Keratinocyte (primary cell): ENCODE results near the gene FLT3. TPM values are rescaled to one million over a fixed set of nuclear protein-coding genes. Genes with fewer than 3 reads are reported as not detected.

Experiments used
- DNase-seq: peaks from one replicate; pipeline ENCODE4 v3.0.0-alpha.2; 2011; ENCODE audit warnings: low read depth, missing footprints, low spot score
- FAIRE-seq: peaks from 2 replicates; lab custom pipeline; 2011; peaks lifted over from hg19 to GRCh38; lab: Jason Lieb, UNC
- H2AFZ ChIP-seq: 2 replicates; pipeline ENCODE4 v1.6.0; 2012; ENCODE audit warnings: low read length, control low read depth, inconsistent platforms; ENCODE audit not compliant: control insufficient read depth
- H3K27ac ChIP-seq: 2 replicates; pipeline ENCODE4 v1.5.1; 2011; ENCODE audit warnings: low read length; ENCODE audit not compliant: control insufficient read depth, insufficient read depth
- H3K27me3 ChIP-seq: 3 replicates; pipeline ENCODE4 v1.6.0; 2011; ENCODE audit warnings: low read length; ENCODE audit not compliant: control insufficient read depth, insufficient read depth; ENCODE audit errors: extremely low read depth
- H3K36me3 ChIP-seq, 2 experiments: 2 replicates in 1 of 2; 3 replicates in 1 of 2; pipeline ENCODE4 v1.5.1; 2011; ENCODE audit warnings: low read length in 2 of 2, mild to moderate bottlenecking in 1 of 2; ENCODE audit not compliant: control insufficient read depth in 2 of 2, insufficient read depth in 2 of 2; ENCODE audit errors: extremely low read depth in 1 of 2
- H3K4me1 ChIP-seq: 3 replicates; pipeline ENCODE4 v1.5.1; 2011; ENCODE audit warnings: low read length; ENCODE audit not compliant: control insufficient read depth, insufficient read depth; ENCODE audit errors: extremely low read depth
- H3K4me2 ChIP-seq: 3 replicates; pipeline ENCODE4 v1.6.0; 2011; ENCODE audit warnings: low read depth, low read length; ENCODE audit not compliant: control insufficient read depth, insufficient read depth; ENCODE audit errors: extremely low read depth
- H3K4me3 ChIP-seq, 3 experiments: fragments of 200-600 bp in 1 of 3; sonication (generic) in 1 of 3; 2 replicates in 2 of 3; 3 replicates in 1 of 3; pipeline ENCODE4 v1.5.1; 2011 to 2016; ENCODE audit warnings: low read length in 3 of 3, mild to moderate bottlenecking in 3 of 3, control low read depth in 2 of 3, inconsistent platforms in 1 of 3, low read depth in 1 of 3, mixed read lengths in 1 of 3, mixed run types in 1 of 3, moderate library complexity in 1 of 3; ENCODE audit not compliant: control insufficient read depth in 2 of 3, insufficient read depth in 2 of 3; ENCODE audit errors: extremely low read depth in 1 of 3
- H3K79me2 ChIP-seq: 2 replicates; pipeline ENCODE4 v1.6.0; 2012; ENCODE audit warnings: low read length; ENCODE audit not compliant: control insufficient read depth, insufficient read depth
- H3K9ac ChIP-seq: 3 replicates; pipeline ENCODE4 v1.6.0; 2011; ENCODE audit warnings: low read length; ENCODE audit not compliant: control insufficient read depth, insufficient read depth; ENCODE audit errors: extremely low read depth
- H3K9me1 ChIP-seq: 3 replicates; pipeline ENCODE4 v1.6.0; 2011; ENCODE audit warnings: low read length; ENCODE audit not compliant: control insufficient read depth, insufficient read depth; ENCODE audit errors: extremely low read depth
- H3K9me3 ChIP-seq: 2 replicates; pipeline ENCODE4 v1.5.1; 2012; ENCODE audit warnings: low read depth, low read length; ENCODE audit not compliant: control insufficient read depth
- H4K20me1 ChIP-seq: 3 replicates; pipeline ENCODE4 v1.6.0; 2011; ENCODE audit warnings: low read length; ENCODE audit not compliant: control insufficient read depth, insufficient read depth; ENCODE audit errors: extremely low read depth
- EZH2 ChIP-seq: IDR thresholded peaks from one replicate; pipeline ENCODE4 v1.6.1; 2012; ENCODE audit warnings: inconsistent platforms, mild to moderate bottlenecking, low read length, moderate library complexity
- dilution Hi-C: fragments of 300-500 bp; cut with MboI; formaldehyde crosslinking; loops from one replicate; pipeline ENCODE4 v1.7.0; 2020; ENCODE audit warnings: low sequenced_read_pairs; ENCODE audit not compliant: extremely low pct_ligation_motif_present
- polyA plus RNA-seq, 5 experiments: library from polyadenylated mRNA; depleted of rRNA in 3 of 5; stranded (reverse) in 3 of 5; stranded (forward) in 1 of 5; unstranded in 1 of 5; fragments of >200 nt; gene quantifications; 1 replicate in 1 of 5; 2 replicates in 3 of 5; 3 replicates in 1 of 5; pipeline versions ENCODE4 v1.2.1 to v1.2.3, GENCODE V29; 2011 to 2012; ENCODE audit warnings: missing spikeins in 2 of 5, low read depth in 1 of 5, low replicate concordance in 1 of 5
- TF ChIP-seq, protein P1 (sequence below), 3 experiments: IDR thresholded peaks in 1 of 3; conservative IDR thresholded peaks in 1 of 3; optimal IDR thresholded peaks in 1 of 3; 2 replicates in 2 of 3; 3 replicates in 1 of 3; pipeline versions ENCODE3 to v1.5.1; 2011; ENCODE audit warnings: low read length in 3 of 3, mild to moderate bottlenecking in 3 of 3, moderate library complexity in 2 of 3, control low read depth in 1 of 3, inconsistent platforms in 1 of 3; ENCODE audit not compliant: insufficient read depth in 2 of 3; ENCODE audit errors: extremely low read depth in 1 of 3

Gene FLT3
- polyA plus RNA-seq, 1 donor (not counting 4 experiments of a cell fraction or from before 2014, with no cell fraction given): not detected

DNA sequence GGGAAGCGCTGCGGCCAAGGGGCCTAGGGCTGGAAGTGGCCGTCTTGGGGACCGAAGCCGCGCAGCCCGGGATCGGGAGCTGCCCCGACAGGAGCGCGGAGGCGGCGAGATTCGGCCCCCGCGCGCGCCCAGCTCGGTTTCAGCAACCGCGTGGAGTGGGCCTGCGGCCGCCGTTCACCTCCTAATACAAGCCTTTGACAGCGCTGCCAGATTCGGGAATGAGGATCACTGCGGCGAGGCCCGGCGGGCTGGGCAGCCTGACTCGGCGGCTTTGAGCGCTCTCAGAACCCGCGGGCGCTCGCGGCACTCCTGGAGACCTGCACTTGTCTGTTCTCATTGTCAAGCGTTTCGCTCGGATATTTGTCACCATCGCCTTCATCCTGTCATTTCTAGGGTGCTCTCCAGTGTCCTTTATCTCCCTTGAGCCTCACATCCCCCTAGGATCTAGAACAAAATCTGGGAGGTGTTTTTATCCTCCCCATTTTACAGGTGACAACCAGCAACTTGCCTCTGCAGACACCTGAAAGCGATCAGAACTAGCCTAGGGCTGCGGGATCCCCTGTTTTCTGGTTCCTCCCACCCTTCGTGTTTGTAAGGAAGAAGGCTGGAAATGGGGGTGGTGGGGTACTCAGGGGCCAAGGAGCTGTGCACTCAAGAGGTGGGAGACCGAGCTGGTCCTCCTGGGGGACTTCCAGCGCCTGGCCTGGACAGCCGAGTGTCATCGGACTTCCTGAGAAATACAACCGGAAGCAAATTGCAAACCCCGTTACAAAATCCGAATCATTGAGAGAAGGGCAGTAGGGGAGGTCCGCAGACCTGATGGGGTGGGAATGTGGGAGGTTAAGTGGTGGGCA is 129.8 kb downstream of the FLT3 start:
- Histone ChIP-seq H3K9ac (no peak overlapping the region), H3K36me3 (no peaks in the 10 kb centered on the region), H3K9me1 (no peaks in the 10 kb centered on the region), H3K79me2 (no peaks in the 10 kb centered on the region), H3K4me3 (no peak overlapping the region), H3K4me2 (no peak overlapping the region), H3K9me3 (no peaks in the 10 kb centered on the region), H4K20me1 (no peaks in the 10 kb centered on the region), H2AFZ (no peak overlapping the region), H3K27ac (no peak overlapping the region), H3K4me1 (no peaks in the 10 kb centered on the region), H3K27me3 (peaks cover 100% of the 10 kb centered on the region)
- FAIRE-seq (no peak), DNase-seq (no peak)
- dilution Hi-C loops: loop anchor here (25.0 kb wide), 1 partner anchor 133 kb away; no protein-coding TSS in a partner anchor
- TF ChIP-seq EZH2: peak; percentile 88
- TF ChIP-seq, protein P1, sequence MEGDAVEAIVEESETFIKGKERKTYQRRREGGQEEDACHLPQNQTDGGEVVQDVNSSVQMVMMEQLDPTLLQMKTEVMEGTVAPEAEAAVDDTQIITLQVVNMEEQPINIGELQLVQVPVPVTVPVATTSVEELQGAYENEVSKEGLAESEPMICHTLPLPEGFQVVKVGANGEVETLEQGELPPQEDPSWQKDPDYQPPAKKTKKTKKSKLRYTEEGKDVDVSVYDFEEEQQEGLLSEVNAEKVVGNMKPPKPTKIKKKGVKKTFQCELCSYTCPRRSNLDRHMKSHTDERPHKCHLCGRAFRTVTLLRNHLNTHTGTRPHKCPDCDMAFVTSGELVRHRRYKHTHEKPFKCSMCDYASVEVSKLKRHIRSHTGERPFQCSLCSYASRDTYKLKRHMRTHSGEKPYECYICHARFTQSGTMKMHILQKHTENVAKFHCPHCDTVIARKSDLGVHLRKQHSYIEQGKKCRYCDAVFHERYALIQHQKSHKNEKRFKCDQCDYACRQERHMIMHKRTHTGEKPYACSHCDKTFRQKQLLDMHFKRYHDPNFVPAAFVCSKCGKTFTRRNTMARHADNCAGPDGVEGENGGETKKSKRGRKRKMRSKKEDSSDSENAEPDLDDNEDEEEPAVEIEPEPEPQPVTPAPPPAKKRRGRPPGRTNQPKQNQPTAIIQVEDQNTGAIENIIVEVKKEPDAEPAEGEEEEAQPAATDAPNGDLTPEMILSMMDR (optimal IDR thresholded peaks at IDR 0.05 in 1 of 3, IDR thresholded peaks at IDR 0.05 in 1 of 3, conservative IDR thresholded peaks at IDR 0.05 in 1 of 3; ENCODE audit: extremely low read depth in 1 of 3, insufficient read depth in 2 of 3, low read length in 3 of 3): no peak

DNA sequence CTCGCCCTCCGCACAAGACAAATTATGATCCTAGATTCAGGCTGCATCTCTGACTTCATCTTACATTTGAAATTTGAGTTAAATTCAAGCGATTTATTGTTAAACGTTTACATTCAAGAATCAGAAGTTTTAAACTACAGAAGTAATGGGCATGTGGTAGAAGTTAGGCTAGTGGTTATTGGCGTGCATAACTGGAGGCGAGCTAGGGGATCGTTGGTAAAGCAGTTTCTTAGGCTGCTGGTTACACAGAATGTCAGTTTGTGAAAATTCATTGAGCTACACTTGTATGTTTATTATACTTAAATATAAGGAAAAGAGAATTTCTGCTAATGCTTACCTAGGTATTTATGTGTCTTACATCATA is 130.5 kb downstream of the FLT3 start:
- H3K9me1 ChIP-seq: no peaks in the 10 kb centered on the region
- H3K27ac ChIP-seq: no peak overlapping the region
- TF ChIP-seq, protein P1 (optimal IDR thresholded peaks at IDR 0.05 in 1 of 3, IDR thresholded peaks at IDR 0.05 in 1 of 3, conservative IDR thresholded peaks at IDR 0.05 in 1 of 3; ENCODE audit: extremely low read depth in 1 of 3, insufficient read depth in 2 of 3, low read length in 3 of 3): no peak
- TF ChIP-seq EZH2: no peak
- no peak overlapping the region for H2AFZ ChIP-seq
- FAIRE-seq (no peak), DNase-seq (no peak)
- H3K4me3 ChIP-seq: no peak overlapping the region
- H3K27me3 ChIP-seq: peaks cover 100% of the 10 kb centered on the region
- H3K79me2 ChIP-seq: no peaks in the 10 kb centered on the region
- no peaks in the 10 kb centered on the region for H3K9me3 ChIP-seq
- H3K36me3 ChIP-seq: no peaks in the 10 kb centered on the region
- dilution Hi-C loops: loop anchor here (25.0 kb wide), 1 partner anchor 133 kb away; no protein-coding TSS in a partner anchor
- no peaks in the 10 kb centered on the region for H3K4me1 ChIP-seq
- H4K20me1 ChIP-seq: no peaks in the 10 kb centered on the region
- H3K9ac ChIP-seq: no peak overlapping the region
- no peak overlapping the region for H3K4me2 ChIP-seq
